AG08396 (cell line): ENCODE data around the gene CROCC.
"Not testable (repeated sequence)": the region's sequence is repeated elsewhere in the genome, so short reads cannot be mapped to it uniquely, and the experiment has no call there.

ENCODE experiments used
- DNase-seq: peaks from one replicate; pipeline ENCODE4 v3.0.0; 2012; ENCODE audit warnings: low spot score, mixed read lengths

The CROCC gene

GRCh38 chr1:16897653-16898052 lies 24.1 kb upstream of the CROCC start:
- DNase-seq: not testable (repeated sequence)

DNA sequence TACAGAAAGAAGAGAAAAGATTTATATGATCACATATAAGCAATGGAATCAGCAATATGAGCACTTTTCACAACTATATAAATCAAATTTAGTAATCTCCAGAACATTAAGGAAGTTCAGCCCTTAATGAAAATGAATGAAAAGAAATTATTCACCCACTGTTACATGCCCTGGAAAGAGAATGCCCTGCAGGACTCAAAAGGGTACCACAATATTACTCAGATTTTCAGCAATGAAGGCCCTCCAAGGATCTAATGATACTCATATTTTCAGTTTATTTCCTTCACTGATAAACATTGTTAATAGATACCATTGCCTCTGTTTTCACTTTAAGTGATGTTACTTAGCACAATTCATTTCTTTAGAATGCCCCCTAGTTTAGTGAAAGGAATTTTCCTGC lies 23.4 kb upstream of the CROCC start:
- not testable (repeated sequence) for DNase-seq

- not testable (repeated sequence) for DNase-seq
These were observed 22.7 kb upstream of the CROCC start for GRCh38 chr1:16899020-16899419.

- DNase-seq: no peak
These were observed 21.0 kb upstream of the CROCC start for GRCh38 chr1:16900751-16901150.

GRCh38 chr1:16901371-16901770 lies 20.4 kb upstream of the CROCC start:
- not testable (repeated sequence) for DNase-seq

- no peak for DNase-seq
These were observed 18.7 kb upstream of the CROCC start for GRCh38 chr1:16903054-16903453.

GRCh38 chr1:16903458-16903796 lies 18.3 kb upstream of the CROCC start:
- DNase-seq: no peak

GRCh38 chr1:16904560-16905109 lies 17.1 kb upstream of the CROCC start:
- peak; percentile 88 for DNase-seq

GRCh38 chr1:16905110-16905867 lies 16.4 kb upstream of the CROCC start:
- DNase-seq: peak; percentile 53

DNA sequence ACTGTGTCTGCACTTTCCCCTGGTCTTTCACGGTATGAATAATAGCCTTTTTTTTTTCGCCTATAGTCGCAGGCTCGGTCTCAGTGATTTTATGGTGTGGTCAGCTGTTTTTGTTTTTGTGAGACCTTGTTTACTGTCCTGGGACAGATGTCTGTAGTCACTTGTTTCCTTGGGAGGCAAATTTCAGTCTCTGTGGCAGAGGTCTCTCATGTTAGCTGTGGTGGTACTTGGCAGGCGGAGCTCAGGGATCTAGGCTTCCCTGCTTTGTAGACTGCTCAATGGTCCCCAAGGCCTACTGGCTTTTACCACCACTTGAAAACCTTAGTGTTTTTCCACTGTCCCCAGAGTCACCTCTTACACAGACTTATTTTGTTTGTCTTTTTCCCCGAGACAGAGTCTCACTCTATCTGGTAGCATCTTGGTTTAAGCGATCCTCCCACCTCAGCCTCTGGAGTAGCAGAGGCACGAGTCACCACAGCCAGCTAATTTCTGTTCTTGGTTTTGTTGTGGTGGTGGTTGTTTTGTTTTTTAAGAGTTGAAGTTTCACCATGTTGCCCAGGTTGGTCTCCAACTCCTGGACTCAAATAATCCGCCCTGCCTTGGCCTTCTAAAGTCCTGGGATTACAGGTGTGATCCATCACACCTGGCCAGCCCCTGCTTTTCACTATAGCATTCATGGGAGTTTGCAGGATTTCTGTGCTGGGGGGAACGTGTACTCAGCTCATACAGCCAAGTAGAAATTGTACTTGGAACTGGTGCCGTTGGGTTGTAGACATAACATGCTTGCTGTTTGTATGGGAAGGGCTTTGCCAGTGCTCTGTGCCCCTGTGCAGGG lies 15.6 kb upstream of the CROCC start:
- DNase-seq: no peak

DNA sequence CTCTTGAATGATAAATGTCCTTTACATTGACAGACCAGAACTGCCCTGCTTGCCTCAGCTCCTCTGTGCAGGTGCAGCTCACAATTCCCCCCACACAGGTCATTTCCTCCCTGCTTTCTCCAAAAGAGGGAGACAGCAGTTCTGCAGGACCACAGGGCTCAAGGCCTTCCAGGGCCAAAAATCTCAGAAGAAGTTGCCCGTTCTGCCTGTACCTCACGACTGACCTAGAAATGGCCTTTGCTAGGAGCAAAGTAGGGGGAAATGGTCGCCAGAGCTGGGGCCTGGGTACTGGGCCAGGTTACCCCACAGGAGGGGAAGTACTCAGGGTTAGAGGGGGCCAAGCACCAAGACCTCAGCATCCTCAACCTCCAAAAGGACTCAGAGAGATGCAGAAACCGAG lies 14.9 kb upstream of the CROCC start:
- DNase-seq: no peak

DNA sequence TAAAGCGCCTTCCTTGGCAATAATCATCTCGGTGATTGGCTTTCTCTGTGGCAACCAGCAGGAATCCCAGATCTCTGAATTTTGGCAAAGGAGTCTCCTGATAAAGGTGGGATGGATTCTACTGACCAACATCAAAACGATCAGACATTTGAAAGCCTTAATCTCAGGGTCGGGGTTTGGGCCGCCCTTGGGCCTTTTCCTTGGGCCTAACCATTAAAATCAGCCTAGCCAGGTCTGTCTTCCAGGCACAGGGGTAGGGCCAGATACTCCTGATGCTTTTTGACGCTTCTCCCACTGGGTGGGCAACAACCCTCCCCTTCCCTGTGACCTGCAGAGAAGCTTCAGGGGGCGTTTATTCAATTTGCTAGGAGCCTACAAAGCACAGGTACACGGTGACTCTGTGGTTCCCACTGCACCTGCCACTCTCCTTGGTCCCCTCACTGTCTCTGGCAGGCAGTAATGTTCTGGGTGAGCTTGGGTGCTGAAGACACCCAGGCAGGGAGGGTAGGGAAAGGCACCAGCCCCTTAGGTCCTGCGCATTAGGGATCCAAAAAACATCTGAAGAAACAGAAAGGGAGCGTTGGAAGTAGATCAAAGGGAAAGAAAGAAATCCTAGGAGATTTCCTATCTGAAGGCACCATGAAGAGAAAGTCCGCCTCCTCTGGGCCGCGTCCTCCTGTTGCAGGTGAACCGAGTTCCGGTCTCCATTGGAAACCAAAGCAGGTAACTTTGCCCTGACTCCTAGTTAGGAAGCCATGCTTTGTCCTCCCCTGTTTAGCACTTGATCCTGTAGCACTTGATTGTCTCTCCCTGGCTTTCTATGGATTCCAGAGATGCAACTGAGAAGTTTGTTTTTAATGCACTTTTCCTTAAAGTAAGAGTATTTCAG lies 13.6 kb upstream of the CROCC start:
- DNase-seq: no peak

GRCh38 chr1:16911851-16912721 lies 9.6 kb upstream of the CROCC start:
- DNase-seq: not testable (repeated sequence)

GRCh38 chr1:16912742-16913141 lies 9.0 kb upstream of the CROCC start:
- not testable (repeated sequence) for DNase-seq

GRCh38 chr1:16913181-16913832 lies 8.4 kb upstream of the CROCC start:
- no peak for DNase-seq

- peak; percentile 98 for DNase-seq
These were observed 7.7 kb upstream of the CROCC start for GRCh38 chr1:16913833-16914662.

DNA sequence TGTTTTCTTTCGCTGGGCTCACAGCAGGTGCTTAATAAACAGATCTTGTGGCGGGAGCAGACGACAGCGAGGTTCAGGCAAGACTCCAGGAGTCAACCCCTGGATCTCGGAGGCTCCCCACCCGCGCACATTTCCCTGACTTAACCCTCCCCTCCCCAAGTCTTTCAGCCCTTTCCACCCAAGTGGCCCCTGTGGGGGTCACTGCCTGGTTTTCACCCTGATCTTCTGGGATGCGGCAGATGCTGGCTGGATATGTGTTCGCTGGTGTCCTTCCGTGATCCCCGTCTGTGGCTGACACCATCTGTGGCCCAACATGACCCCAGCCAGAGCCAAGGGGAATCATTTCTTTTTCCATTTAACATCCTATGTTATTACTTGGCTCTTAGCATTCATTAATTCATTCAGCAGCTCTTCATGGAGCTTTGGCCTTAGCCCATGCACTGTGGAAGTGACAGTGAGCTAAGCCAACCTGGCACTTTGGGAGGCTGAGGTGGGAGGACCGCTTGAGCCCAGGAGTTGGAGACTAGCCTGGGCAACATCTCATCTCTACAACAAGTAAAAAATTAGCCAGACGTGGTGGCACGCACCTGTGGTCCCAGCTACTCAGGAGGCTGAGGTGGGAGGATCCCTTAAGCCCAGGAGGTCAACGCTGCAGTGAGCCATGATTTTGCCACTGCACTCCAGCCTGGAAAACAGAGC lies 6.7 kb upstream of the CROCC start:
- DNase-seq: not testable (repeated sequence)

DNA sequence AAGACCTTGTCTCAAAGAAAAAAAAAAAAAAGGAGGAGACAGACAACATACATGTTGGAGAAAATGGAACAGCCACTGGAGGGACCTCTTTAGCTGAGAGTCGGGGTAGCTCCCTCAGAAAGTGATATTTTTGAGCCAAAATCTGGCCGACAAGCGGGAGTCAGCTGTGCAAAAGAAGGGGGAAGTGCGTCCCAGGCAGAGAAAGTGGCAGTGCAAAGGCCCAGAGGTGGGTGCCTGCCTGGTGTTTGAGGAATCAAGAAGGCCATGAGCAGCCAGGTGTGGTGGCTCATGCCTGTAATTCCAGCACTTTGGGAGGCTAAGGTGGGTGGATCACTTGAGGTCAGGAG lies 6.1 kb upstream of the CROCC start:
- DNase-seq: no peak
